ENCODE results near the gene SLC25A41.
"Not testable (repeated sequence)": the region's sequence is repeated elsewhere in the genome, so short reads cannot be mapped to it uniquely, and the experiment has no call there.

The SLC25A41 gene

DNA sequence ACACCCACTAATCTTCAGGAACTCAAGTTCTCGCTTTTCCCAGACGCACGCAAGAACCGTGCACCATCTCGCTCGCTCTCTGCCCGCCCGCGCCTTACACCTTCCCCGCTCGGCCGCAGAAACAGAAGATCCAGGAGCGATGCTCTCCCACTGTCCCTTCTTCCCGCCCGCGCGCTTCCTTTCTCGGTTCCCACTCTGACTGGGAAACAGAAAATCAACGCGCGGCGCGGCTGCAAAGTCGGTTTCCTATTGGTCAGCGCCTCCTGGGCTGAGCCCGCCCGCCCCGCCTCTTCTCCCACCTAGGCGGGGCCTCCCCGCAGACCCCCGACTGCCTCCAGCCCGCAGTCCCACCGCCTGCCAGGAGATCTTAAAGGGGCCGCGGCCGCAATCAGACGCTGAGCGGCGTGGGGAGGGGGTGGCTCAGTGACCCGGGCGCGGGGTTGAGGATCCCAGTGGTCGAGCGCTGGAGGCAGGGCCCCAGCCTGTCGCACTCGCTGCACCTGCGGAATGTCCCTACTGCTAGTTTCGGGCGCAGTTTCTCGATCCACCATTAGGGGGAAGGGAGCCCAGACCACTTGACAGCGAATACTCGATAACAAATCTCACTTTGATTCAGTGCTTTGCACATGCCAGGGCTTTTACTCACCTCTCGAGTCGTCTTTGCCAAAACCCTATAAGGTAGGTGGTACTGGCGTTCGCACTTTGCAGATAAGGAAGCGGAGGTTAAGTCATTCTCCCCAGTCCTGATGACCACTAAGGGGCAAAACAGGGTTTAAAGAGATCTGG, 26.7 kb upstream of the SLC25A41 start:
- DNase-seq, result peak; percentile 84 to 91

DNA sequence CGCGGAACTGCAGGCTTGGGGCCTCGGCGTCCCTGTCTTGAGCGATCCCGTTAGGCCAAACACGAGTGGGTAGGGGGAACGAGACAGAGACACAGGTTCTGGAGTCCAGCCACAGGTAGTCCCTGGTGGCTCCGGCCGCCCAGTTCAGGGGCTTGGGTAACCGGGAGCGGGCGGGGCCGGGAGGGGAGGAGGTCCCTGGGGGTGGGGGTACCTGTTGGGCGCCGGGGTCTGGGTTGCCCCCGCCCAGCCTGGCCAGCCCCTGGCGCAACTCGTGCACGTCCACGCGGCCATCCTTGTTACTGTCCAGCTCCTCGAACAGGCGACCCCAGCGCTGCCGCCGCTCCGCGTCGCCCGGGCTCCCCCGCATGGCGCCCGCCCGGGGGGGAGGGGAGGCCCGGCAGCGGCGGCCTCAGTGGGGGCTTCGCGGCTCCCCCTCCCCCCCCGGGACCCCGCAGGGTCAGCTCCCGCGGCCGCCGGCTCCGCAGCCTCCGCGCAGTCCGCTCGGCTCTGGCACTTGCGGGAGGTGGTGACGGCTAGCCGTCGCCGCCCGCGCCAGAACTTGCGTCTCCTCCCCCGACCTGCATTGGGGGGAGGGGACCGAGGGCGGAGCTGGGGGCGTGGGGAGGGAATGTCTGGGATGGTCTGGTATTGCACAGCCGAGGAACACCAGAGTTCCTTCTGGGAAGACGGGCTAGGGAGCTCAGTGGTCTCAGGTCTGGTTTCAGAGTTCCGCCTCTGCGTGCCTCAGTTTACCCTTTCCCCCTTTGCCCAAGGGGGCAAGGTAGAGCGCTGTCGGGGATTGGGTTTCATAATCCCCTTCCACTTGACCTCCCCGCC, 25.9 kb upstream of the SLC25A41 start, which contains the start of gene SLC25A23:
SLC25A23 (minus strand) TSS at position 531 of the 837 bp plus-strand sequence; CDS start at position 367, 164 bp downstream.
- DNase-seq, result peak in 1 of 2 donors; percentile 27

GRCh38 chr19:6458695-6459261, 25.2 kb upstream of the SLC25A41 start:
- DNase-seq, result no peak

DNA sequence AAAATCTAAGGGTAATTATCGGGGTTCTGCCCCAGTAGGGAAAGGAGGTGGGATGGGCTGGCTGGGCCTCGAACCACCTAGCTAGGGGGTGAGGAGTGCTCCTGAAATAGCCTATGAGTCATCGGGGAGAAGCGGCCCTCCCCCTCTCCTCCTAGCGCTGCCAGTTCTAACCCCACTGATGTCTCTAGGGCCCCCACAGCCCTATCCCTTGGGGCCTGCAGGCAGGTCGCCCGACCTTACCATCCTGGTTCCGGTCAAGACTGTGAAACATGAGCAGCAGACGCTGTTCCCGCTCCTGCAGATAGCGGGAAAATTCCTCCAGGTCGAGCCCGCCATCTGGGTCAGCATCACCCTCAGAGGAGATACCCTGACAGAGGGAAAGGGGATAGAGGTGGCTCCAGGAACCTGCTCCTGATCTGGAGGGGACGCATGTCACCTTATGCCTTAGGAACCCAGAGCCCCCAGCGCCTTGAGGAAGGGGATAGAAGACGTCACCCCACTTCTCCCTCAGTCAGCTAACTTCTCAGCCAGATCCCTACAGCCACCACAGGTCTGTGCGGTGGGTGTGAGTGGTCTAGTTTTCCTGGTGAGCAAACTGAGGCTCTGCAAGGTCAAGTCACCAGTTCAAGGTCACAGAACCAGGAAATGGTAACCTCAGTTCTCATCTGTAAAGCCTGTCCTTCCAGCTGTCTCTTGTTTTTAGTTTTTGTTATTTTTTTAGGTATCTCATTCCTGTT, 24.6 kb upstream of the SLC25A41 start:
- no peak for DNase-seq

DNA sequence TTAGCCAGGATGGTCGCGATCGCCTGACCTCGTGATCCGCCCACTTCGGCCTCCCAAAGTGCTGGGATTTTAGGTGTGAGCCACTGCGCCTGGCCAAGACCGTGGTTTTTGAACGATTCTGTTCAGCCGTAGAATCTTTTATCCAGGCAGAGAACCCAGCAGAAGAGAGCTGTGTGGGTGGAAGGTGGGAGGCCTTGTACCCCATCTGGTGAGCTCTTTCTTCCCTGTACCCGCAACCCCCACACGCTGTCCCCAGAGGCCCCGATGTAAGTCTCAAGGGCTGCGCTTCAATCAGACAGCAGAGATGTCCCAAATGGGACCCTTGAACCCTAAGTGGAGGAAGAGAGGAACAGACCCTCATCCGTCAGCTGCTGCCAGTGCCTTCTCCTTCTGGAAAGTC, 22.4 kb upstream of the SLC25A41 start:
- DNase-seq, result no peak

GRCh38 chr19:6453951-6454565, 20.5 kb upstream of the SLC25A41 start:
- no peak for DNase-seq

DNA sequence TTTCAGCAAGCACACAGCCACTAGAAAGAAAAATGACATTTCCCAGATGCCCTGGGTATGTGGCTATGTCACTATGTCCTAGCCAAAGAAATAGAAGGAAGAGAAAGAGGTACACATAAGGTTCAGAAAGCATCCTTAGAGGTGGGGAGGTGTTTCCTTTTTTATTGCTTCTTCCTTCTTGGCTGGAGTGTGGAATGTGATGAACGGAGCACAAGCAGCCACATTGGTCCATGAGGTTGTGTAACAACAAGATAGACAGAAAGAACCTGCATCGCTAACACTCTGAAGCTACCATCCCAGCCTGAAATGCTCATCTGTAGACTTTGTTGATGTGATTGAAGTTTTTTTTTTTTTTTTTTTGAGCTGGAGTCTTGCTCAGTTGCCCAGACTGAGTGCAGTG, 19.3 kb upstream of the SLC25A41 start:
- DNase-seq, result no peak

DNA sequence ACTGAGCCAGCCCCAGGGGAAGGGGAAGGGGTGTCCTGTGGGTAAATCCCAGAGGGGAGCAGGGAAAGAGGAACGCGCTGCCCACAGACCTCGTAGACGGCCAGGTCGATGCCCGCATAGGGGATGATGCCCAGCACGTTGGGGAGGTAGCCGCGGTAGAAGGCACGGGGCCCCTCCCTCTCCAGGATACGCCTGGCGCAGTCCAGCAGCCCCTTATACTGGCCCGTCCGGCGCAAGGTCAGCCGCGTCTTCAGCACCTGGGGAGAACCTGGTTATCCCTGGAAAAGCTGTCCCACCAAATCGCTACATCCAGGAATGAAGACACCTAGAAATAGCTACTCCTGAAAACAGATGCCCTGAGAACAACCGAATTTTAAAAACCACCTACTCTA, 18.7 kb upstream of the SLC25A41 start:
- DNase-seq, result no peak

DNA sequence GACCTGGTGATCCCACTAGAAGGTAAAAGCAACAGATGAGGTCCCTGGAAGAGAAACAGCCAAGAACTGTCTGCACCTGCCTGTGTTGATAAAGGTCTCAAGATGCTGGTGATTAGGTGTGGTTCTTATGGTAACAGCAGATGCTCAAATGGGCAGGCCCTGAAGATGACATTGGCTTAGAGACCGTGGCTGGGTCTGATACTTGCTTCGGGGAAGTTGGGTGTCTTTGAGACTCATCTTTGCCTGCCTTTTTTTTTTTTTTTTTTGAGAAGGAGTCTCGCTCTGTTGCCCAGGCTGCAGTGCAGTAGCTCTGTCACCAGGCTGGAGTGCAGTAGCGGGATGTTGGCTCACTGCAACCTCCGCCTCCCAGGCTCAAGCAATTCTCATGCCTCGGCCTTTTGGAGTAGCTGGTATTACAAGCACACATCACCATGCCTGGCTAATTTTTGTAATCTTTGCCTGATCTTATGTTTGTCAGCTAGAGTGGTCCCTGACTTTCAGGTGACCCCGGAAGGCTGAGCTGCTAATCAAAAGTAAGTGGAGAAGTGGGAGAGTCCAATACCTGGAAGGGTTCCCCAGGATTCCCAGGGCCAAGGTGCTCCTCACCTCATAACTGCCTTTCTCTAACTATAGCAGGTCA, 18.1 kb upstream of the SLC25A41 start:
- no peak for DNase-seq

DNA sequence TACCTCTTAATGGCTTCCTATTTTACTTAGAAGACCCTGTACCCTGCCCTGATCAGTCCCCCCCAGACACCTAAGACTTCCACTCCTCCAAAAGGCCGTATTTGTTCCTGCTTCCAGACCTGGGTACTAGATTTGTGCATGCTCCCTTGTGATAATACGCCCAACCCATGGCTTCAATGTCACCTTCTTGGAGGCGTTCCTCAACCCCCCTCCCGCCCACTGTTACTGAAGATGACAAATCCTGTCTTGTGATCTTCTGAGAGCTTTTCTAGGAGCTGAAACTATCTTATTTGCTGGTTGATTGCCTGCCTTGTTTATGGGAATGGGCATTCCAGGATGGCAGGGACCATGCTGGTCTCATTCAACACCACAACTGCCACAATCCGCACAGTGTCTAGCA, 16.6 kb upstream of the SLC25A41 start:
- DNase-seq, result peak in 1 of 2 donors; percentile 55

DNA sequence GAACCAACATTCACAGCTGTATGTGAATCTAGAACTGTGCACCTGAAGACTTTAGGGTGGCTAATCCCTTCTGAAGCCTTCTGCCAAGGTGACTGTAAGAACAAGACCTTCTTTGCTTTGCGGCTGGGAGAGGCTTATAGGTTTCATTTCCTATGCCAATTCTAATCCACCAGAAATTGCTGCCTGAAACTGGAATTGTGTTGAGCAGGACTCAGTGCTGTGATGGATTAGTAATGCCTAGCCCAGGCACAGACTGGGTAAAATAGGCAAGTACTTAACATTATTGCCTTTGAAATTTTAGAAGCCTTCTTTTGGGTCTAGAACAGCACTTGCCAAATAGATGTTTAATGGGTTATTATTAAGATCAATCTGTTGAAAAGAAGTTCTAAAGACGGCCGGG, 14.5 kb upstream of the SLC25A41 start:
- no peak for DNase-seq

DNA sequence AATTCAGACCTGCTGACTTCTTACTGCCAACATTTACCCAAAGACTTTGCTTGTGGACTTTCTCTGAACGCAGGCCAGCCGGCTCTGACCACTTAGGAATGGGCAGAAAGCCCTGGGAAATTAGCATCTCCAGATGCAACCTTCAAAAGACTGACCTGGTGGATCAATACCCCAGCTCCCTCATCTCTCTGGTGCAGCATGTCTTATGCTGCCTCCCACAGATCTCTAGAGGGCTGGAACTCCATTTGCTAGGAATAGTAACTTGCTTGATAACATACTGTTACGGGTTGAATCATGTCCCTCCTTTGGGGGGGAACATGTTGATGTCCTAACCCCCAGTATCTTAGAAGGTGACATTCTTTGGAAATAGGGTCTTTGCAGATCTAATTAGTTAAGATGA, 12.9 kb upstream of the SLC25A41 start:
- DNase-seq, result no peak

DNA sequence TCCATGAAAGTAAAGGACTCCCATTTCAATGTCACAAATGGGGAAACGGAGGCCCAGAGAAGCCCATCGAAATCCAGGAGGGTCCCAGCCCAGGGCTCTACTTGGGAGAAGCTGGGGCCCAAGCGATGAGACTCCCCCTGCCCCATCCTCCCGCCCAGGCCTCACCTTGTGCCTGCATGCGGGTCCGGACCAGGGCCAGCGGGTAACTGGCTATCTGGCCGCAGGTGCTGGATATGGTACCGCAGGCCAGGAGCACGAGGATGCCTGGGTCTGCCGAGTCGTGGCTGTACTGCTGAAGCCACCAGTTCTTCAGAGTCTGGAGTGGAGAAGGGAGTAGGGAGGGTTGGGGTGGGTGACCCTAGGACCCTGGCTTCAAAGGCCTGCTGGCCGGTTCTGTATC, 10.4 kb upstream of the SLC25A41 start:
- no peak for DNase-seq

DNA sequence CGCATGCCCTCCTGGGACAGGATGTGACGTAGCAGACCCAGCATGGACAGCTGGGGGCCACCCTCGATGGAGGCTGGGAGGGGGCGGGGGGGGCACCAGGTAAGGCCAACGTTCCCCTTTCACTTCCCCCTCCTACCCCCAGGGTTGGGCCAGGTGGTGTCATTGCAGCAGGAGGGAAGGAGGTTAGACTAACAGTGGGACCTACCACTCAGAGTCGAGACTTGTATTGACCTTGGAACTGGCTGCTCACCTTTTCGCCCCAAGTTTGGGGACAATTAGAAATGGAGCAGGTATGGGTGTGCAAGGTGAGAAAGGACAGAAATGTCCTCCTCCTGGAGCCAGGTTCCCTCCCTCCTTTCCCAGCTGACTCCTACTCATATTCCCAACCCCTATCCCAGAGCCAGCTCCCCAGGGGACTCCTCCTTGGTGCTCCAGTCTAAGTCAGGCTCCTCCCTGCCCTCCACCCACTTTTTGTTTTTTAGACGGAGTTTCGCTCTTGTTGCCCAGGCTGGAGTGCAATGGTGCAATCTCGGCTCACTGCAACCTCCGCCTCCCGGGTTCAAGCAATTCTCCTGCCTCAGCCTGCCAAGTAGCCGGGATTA, 8.6 kb upstream of the SLC25A41 start:
- DNase-seq, result no peak

- no peak for DNase-seq
These were observed 7.3 kb upstream of the SLC25A41 start for GRCh38 chr19:6440905-6441304.

DNA sequence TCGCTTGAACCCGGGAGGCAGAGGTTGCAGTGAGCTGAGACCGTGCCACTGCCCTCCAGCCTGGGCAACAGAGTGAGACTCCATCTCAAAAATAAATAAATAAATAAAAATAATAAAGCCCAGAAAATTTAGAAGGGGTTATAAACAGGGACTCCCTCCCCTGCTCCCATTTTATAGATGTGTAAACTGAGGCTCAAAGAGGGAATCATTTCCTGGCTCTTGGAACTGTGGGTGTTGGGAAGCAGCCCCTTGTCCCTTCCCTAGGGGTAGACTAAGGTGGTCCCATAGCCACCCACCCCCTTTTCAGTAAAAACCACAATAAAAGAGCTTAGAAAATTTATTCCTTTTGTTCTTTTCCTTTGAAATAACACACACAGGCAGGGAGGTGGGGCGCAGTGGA, 6.2 kb upstream of the SLC25A41 start:
- DNase-seq, result no peak

- no peak for DNase-seq
These were observed 398 bp downstream of the SLC25A41 start for GRCh38 chr19:6433165-6433564.

GRCh38 chr19:6431891-6432290, 1.7 kb downstream of the SLC25A41 start:
- DNase-seq, result no peak

GRCh38 chr19:6429419-6430221, 3.9 kb downstream of the SLC25A41 start:
- no peak for DNase-seq

- DNase-seq, result not testable (repeated sequence)
These were observed 4.7 kb downstream of the SLC25A41 start for GRCh38 chr19:6428692-6429418.
